ENCODE data around the gene SHFL.

Gene SHFL

DNA sequence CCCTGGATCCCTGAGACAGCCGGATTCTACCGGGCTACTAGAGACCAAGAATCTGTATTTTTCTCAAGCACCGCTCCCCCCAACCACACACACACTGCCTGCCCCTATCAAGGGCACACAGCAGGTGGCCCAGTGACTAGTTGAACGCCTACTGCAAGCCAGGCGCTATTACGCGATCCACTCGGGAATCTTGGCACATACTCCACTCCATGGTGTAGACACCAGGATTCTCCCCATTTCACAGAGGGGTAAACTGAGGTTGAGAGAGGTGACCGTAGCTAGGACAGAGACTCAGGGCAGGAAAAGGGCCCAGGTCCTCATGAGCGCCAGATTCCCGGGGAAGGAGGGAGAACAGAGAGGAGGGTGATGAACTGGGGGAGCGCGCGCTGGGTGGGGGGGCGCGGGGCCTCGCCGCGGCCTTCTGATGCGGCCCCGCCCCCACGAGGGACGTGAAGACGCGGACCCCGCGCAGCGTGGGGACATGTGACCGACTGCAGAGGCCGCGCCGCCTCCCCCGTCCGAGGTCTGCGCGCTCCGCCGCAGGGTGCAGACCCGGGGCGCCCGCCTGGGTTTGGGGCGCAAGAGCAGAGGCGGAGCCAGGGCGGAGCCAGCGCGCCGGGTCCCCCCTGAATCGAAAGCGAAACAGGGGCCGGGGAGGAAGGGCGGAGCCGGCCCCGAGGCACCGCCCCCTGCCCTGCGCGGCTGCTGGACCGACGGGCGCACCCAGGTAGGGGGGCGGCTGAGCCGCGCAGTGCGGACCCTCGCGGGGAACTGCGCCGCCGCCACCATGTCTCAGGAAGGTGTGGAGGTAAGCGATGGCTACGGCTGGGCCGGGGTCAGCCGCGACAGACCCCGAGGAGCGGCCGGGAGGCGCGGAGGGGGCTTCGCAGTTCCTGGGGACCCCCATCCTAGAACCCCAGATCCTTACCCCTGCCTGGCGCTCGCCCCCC, at the start of gene SHFL:
SHFL (plus strand) TSS at position 677 of the 950 bp plus-strand sequence; CDS start at position 788, 111 bp downstream.
- peaks cover 5% of the 10 kb centered on the region for H3K9me3 ChIP-seq (ENCODE audit: low read length)
- H3K4me1 ChIP-seq (ENCODE audit: insufficient read depth, low read length), result no peaks in the 10 kb centered on the region
- peak within 1 kb of the TSS; percentile 44 for H2AFZ ChIP-seq (ENCODE audit: low read depth, low read length)
- no peaks in the 10 kb centered on the region for H3K36me3 ChIP-seq (ENCODE audit: insufficient read depth, low read length)
- H3K27me3 ChIP-seq (ENCODE audit: insufficient read depth, low read length), result peaks cover 8% of the 10 kb centered on the region
- peak within 1 kb of the TSS; percentile 52 for H3K4me3 ChIP-seq (ENCODE audit: low read length)

DNA sequence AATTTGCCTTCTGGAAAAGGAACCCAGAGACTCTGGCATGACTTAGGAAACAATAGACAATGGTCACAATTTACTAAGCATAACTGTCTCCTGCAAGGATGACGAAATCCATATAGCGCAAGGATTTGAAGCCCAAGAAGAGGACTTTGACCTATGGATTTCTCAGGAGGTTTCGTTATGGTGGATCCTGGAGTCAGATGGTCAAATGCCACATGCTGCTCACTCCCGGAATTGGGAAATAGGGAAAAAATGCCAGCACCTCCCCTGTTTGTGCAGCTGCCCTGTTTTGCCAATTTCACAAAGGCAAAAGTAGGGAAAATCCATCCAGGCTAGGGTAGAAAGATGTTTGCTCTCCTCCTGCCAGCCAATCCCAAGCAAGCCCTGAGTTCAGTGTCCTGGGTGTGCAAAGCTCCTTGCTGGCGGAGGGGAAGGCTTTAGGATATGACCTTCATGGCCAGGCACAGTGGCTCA, 49.5 kb upstream of the SHFL start:
- H2AFZ ChIP-seq (ENCODE audit: low read depth, low read length), result no peak overlapping the region
- no peaks in the 10 kb centered on the region for H3K9me3 ChIP-seq (ENCODE audit: low read length)
- no peak overlapping the region for H3K4me3 ChIP-seq (ENCODE audit: low read length)
- H3K27me3 ChIP-seq (ENCODE audit: insufficient read depth, low read length), result peaks cover 17% of the 10 kb centered on the region
- H3K4me1 ChIP-seq (ENCODE audit: insufficient read depth, low read length), result no peaks in the 10 kb centered on the region
- no peaks in the 10 kb centered on the region for H3K36me3 ChIP-seq (ENCODE audit: insufficient read depth, low read length)

DNA sequence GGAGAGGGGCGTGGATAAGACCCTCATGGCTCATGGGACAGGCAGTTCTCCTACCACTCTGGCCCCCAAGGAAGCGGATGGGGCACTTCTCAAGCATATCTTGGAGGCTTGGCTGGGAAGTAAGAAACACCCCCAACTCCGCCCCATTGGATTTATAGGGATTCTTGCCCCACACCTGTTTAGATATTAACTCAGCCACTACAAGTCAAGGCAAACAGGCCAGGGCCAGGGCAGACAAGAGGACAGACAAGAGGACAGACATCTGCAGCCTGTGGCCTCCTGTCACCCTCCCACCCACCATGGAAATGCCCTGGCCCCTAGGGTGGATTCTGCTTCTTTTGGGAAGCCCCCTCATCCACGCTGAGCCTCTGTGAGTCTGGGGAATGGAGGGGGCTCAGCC, 48.8 kb upstream of the SHFL start:
- Histone ChIP-seq H3K36me3 (ENCODE audit: insufficient read depth, low read length) (no peaks in the 10 kb centered on the region), H3K4me3 (ENCODE audit: low read length) (no peak overlapping the region), H3K9me3 (ENCODE audit: low read length) (no peaks in the 10 kb centered on the region), H2AFZ (ENCODE audit: low read depth, low read length) (no peak overlapping the region), H3K27me3 (ENCODE audit: insufficient read depth, low read length) (peaks cover 14% of the 10 kb centered on the region), H3K4me1 (ENCODE audit: insufficient read depth, low read length) (no peaks in the 10 kb centered on the region)

DNA sequence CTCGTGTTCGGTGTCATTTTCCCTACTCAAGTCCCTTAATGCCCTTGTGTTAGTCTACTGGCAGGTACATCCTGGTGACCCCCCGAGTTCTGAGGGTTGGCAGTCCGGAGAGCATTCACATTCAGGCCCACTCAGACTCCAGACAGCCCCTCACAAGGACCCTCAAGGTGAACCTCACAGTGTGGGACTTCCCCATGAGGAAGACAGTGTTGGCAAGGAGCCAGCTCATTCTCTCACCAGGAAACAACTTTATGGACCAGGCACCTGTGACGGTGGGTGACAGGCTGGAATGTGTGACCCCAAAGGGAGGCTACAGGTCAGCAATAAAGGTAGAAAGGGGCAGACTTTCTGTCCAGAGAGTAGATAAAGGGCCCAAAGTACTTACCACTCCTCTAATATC, 48.3 kb upstream of the SHFL start:
- H3K36me3 ChIP-seq (ENCODE audit: insufficient read depth, low read length), result no peaks in the 10 kb centered on the region
- H3K27me3 ChIP-seq (ENCODE audit: insufficient read depth, low read length), result peaks cover 11% of the 10 kb centered on the region
- no peaks in the 10 kb centered on the region for H3K4me1 ChIP-seq (ENCODE audit: insufficient read depth, low read length)
- H3K9me3 ChIP-seq (ENCODE audit: low read length), result no peaks in the 10 kb centered on the region
- no peak overlapping the region for H3K4me3 ChIP-seq (ENCODE audit: low read length)
- H2AFZ ChIP-seq (ENCODE audit: low read depth, low read length), result no peak overlapping the region

DNA sequence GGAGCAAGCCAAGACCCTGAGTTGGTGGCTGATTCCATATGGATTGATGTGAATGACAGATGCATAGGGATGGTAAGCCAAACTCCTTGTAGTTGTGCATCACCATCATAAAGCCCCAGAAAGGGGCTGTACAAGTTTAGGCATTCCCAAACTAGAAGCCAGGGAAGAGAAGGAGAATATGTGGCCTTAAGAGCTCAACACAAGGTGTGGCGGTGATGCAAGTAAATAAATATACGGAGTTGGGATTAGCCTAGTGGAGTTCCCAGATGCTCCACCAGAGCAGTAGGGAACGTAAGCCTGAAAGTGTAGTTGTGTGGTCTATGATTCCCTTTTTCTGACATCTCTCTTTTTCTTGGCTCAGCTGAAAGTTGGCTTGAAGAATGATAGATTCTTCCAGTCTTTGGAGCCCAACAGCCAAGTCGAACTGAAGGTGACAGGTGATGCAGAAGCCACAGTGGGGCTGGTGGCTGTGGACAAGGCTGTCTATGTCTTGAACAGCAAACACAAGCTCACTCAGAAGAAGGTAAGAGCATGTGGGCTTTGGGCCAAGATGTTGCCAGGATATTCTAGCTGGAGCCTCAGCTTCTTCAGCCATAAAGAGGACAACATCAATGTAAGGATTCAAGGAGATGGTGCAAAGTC, 42.7 kb upstream of the SHFL start:
- Histone ChIP-seq H3K4me1 (ENCODE audit: insufficient read depth, low read length) (no peaks in the 10 kb centered on the region), H2AFZ (ENCODE audit: low read depth, low read length) (no peak overlapping the region), H3K27me3 (ENCODE audit: insufficient read depth, low read length) (no peaks in the 10 kb centered on the region), H3K36me3 (ENCODE audit: insufficient read depth, low read length) (no peaks in the 10 kb centered on the region), H3K4me3 (ENCODE audit: low read length) (no peak overlapping the region), H3K9me3 (ENCODE audit: low read length) (no peaks in the 10 kb centered on the region)

DNA sequence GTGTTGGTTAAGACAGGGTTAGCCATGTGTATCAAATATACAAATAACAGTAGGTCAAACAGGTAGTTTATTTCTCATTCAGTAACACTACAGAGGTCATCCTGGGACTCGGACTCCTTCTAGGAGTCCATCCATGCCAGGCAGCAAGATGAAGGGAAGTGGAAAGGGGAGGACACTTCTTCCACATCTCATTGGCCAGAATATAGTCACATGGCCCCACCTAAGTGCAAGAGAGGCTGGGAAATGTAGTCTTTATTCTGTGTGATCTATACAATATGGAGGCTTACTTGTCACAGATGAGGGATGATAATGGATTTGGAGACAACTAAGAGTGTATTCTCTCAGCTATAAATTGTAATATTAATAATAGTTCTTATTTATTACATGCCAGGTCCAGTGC, 41.7 kb upstream of the SHFL start:
- Histone ChIP-seq H3K36me3 (ENCODE audit: insufficient read depth, low read length) (no peaks in the 10 kb centered on the region), H3K27me3 (ENCODE audit: insufficient read depth, low read length) (no peaks in the 10 kb centered on the region), H2AFZ (ENCODE audit: low read depth, low read length) (no peak overlapping the region), H3K4me1 (ENCODE audit: insufficient read depth, low read length) (no peaks in the 10 kb centered on the region), H3K4me3 (ENCODE audit: low read length) (peak overlapping the region; percentile 10), H3K9me3 (ENCODE audit: low read length) (no peaks in the 10 kb centered on the region)

DNA sequence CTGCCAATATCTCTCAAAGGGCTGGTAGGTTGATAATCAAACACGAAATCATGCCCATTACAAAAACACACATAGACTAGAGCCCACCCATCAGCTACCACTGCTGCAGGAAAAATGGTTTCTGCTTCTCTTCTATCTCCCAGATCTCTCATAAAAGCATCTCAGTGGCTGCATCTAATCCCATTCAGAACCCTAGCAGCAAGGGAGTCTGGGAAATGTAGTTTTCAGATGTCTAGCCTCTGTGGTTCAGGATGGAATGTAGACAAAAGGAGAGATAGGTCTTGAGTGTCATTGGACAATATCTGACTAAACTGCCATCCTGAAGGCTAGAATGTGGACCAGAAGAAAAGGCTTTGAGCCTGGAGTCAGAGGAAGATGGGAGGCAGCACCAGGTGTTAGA, 40.7 kb upstream of the SHFL start:
- Histone ChIP-seq H3K36me3 (ENCODE audit: insufficient read depth, low read length) (no peaks in the 10 kb centered on the region), H3K27me3 (ENCODE audit: insufficient read depth, low read length) (no peaks in the 10 kb centered on the region), H3K4me1 (ENCODE audit: insufficient read depth, low read length) (no peaks in the 10 kb centered on the region), H3K4me3 (ENCODE audit: low read length) (no peak overlapping the region), H3K9me3 (ENCODE audit: low read length) (no peaks in the 10 kb centered on the region), H2AFZ (ENCODE audit: low read depth, low read length) (no peak overlapping the region)

DNA sequence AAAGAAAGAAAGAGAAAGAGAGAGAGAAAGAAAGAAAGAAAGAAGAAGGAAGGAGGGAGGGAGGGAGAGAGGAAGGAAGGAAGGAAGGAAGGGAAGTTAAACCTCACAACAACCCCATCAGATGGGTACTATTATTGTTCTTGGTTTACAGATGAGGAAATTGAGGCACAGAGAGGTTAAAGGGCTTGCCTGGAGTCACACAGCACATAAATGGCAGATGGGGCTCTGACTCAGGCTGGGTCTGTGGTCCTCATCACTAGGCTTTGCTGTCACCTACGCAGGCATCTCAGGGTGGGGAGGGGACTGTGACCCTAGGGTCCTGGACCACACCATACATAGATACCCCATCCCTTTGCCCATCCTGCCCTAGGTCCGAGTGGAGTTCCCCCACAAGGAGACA, 36.5 kb upstream of the SHFL start:
- no peak overlapping the region for H2AFZ ChIP-seq (ENCODE audit: low read depth, low read length)
- H3K4me3 ChIP-seq (ENCODE audit: low read length), result no peak overlapping the region
- H3K27me3 ChIP-seq (ENCODE audit: insufficient read depth, low read length), result no peaks in the 10 kb centered on the region
- no peaks in the 10 kb centered on the region for H3K36me3 ChIP-seq (ENCODE audit: insufficient read depth, low read length)
- H3K9me3 ChIP-seq (ENCODE audit: low read length), result no peaks in the 10 kb centered on the region
- no peaks in the 10 kb centered on the region for H3K4me1 ChIP-seq (ENCODE audit: insufficient read depth, low read length)

DNA sequence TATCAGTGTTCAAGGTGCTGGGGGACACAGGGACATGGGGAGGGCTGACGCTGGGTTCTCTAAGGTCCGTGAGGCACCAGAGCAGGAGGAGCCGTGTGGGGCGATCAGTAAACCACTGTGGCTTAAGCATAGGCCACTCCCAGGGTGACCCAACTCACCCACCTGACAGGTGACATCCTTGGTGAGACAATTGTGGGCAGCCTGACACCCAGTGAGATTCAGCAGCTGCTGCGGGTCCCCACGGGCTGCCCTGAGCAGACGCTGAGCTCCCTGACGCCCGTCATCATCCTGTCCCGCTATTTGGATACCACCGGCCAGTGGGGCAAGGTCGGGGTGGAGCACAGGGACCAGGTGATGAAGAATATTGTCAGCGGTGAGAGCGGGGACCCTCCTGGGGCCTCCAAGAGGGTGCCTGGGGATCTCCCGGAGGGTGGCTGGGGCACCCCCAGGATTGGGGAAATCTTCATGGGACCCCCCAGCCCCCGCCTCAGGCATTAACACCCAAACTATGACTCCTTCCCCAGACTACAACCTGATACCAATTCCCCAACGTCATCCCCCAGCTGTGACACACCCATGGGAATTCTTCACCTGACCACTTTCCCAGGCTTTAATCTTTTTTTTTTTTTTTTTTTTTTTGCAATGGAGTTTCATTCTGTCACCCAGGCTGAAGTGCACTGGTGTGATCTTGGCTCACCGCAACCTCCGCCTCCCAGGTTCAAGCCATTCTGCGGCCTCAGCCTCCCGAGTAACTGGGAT, 33.3 kb upstream of the SHFL start:
- H3K27me3 ChIP-seq (ENCODE audit: insufficient read depth, low read length), result peaks cover 7% of the 10 kb centered on the region
- no peaks in the 10 kb centered on the region for H3K4me1 ChIP-seq (ENCODE audit: insufficient read depth, low read length)
- H2AFZ ChIP-seq (ENCODE audit: low read depth, low read length), result no peak overlapping the region
- no peaks in the 10 kb centered on the region for H3K36me3 ChIP-seq (ENCODE audit: insufficient read depth, low read length)
- H3K9me3 ChIP-seq (ENCODE audit: low read length), result no peaks in the 10 kb centered on the region
- no peak overlapping the region for H3K4me3 ChIP-seq (ENCODE audit: low read length)

DNA sequence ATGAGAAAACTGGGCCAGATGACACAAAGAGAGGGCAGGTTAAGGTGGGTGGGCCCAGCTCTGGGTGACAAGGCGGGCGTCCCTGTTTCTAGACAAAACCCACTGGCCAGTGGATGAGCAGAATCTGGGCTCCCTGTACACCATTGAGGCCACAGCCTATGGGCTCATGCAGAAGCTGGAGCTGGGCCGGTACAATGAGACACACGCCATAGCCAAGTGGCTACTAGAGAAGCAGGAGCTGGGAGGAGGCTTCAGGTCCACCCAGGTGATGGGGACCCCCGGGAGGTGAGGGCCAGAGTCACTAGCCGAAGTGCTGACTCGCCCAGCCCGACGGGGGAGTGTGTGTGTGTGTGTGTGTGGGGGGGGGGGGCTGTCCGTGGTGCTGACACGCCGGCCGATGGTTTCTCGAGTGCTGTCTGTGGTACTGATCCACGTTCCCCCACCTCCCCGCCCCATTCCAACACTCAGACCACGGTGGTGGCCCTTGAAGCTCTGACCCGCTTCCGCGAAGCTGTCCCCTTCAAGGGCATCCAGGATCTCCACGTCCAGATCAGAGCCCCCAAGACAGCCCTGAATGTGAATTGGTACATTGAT, 24.3 kb upstream of the SHFL start:
- Histone ChIP-seq H3K27me3 (ENCODE audit: insufficient read depth, low read length) (no peaks in the 10 kb centered on the region), H2AFZ (ENCODE audit: low read depth, low read length) (no peak overlapping the region), H3K4me3 (ENCODE audit: low read length) (no peak overlapping the region), H3K4me1 (ENCODE audit: insufficient read depth, low read length) (no peaks in the 10 kb centered on the region), H3K36me3 (ENCODE audit: insufficient read depth, low read length) (no peaks in the 10 kb centered on the region), H3K9me3 (ENCODE audit: low read length) (no peaks in the 10 kb centered on the region)

DNA sequence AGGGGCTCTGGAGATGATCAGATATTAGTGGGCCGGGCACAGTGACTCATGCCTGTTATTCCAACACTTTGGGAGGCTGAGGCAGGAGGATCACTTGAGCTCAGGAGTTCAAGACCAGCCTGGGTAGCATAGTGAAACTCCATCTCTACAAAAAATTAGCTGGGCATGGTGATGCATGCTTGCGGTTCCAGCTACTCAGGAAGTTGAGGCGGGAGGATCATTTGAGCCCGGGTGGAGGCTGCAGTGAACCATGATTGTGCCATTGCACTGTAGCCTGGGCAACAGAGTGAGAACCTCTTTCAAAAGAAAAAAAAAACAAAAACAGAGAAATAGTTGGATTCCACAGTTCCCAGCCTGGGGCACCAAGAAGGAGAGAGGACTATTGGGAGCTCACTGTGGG, 17.9 kb upstream of the SHFL start:
- no peaks in the 10 kb centered on the region for H3K9me3 ChIP-seq (ENCODE audit: low read length)
- no peak overlapping the region for H3K4me3 ChIP-seq (ENCODE audit: low read length)
- no peaks in the 10 kb centered on the region for H3K36me3 ChIP-seq (ENCODE audit: insufficient read depth, low read length)
- H2AFZ ChIP-seq (ENCODE audit: low read depth, low read length), result no peak overlapping the region
- H3K27me3 ChIP-seq (ENCODE audit: insufficient read depth, low read length), result peaks cover 3% of the 10 kb centered on the region
- no peaks in the 10 kb centered on the region for H3K4me1 ChIP-seq (ENCODE audit: insufficient read depth, low read length)

DNA sequence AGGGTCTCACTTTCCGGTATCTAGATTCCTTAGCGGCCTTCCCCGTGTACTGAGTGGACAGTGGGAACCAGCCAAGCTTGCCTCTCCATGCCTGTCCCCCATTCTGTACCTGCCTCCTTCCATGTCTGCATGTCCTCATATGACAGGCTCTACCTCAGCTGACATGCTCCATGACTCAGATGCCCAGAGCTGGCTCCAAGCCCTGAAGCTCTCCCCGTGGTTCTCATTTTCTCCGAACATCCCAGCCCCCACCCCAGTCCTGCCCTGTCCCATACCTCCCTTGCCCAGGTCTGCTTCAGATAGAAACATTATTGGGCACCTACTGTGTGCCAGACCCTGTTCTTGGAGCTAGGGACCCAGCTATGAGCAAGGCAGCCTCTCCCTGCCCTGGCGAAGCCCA, 17.1 kb upstream of the SHFL start:
- H3K4me3 ChIP-seq (ENCODE audit: low read length), result no peak overlapping the region

More for the DNA sequence above, 17.1 kb upstream of the SHFL start:
- Histone ChIP-seq H3K9me3 (ENCODE audit: low read length) (no peaks in the 10 kb centered on the region), H3K36me3 (ENCODE audit: insufficient read depth, low read length) (no peaks in the 10 kb centered on the region), H3K27me3 (ENCODE audit: insufficient read depth, low read length) (peaks cover 3% of the 10 kb centered on the region), H3K4me1 (ENCODE audit: insufficient read depth, low read length) (no peaks in the 10 kb centered on the region), H2AFZ (ENCODE audit: low read depth, low read length) (no peak overlapping the region)

All from neuron (in vitro differentiated cells).